CD14-positive monocyte (primary cell): Measurements from ENCODE around the gene SEL1L3. TPM values are rescaled to one million over a fixed set of nuclear protein-coding genes. Genes with fewer than 3 reads are reported as not detected.

ENCODE experiments used
- DNase-seq, 3 donors: peaks; one replicate each; pipeline ENCODE4 v3.0.0-alpha.2; 2011 to 2022
- H2AFZ ChIP-seq: 2 replicates; pipeline ENCODE4 v1.6.0; 2012; ENCODE audit warnings: mild to moderate bottlenecking, low read depth, low read length, inconsistent platforms; ENCODE audit not compliant: insufficient read depth, poor library complexity, severe bottlenecking
- H3K27ac ChIP-seq, 2 donors: 1 replicate in 1 of 2; 2 replicates in 1 of 2; pipeline ENCODE4 v1.5.1; 2012 to 2013; ENCODE audit warnings: low read length in 2 of 2, control low read depth in 1 of 2, inconsistent platforms in 1 of 2, low read depth in 1 of 2, mild to moderate bottlenecking in 1 of 2
- H3K27me3 ChIP-seq, 2 donors: one replicate each; pipeline versions ENCODE4 v1.6.0 to v1.6.1; 2011 to 2013; ENCODE audit warnings: low read length in 2 of 2; ENCODE audit not compliant: control insufficient read depth in 2 of 2, insufficient read depth in 2 of 2
- H3K36me3 ChIP-seq, 2 donors: replicated peaks in 1 of 2; 1 replicate in 1 of 2; 2 replicates in 1 of 2; pipeline versions ENCODE4 v1.5.1 to v1.6.1; 2012 to 2013; ENCODE audit warnings: low read length in 2 of 2, control low read depth in 1 of 2, inconsistent platforms in 1 of 2, mild to moderate bottlenecking in 1 of 2; ENCODE audit not compliant: insufficient read depth in 2 of 2, control insufficient read depth in 1 of 2
- H3K4me1 ChIP-seq, 2 donors: 1 replicate in 1 of 2; 2 replicates in 1 of 2; pipeline versions ENCODE4 v1.5.1 to v1.6.1; 2012 to 2013; ENCODE audit warnings: low read length in 2 of 2, control low read depth in 1 of 2, inconsistent platforms in 1 of 2, mild to moderate bottlenecking in 1 of 2, moderate library complexity in 1 of 2; ENCODE audit not compliant: insufficient read depth in 2 of 2, control insufficient read depth in 1 of 2
- H3K4me2 ChIP-seq: replicated peaks from 2 replicates; pipeline ENCODE3; 2012; ENCODE audit warnings: low read length, moderate library complexity, mild to moderate bottlenecking; ENCODE audit not compliant: poor library complexity, severe bottlenecking; ENCODE audit errors: extremely low read depth
- H3K4me3 ChIP-seq, 3 experiments: fragments of 200-600 bp in 1 of 3; sonication (generic) in 1 of 3; replicated peaks in 1 of 3; 1 replicate in 2 of 3; 2 replicates in 1 of 3; pipeline ENCODE4 v1.5.1; 2011 to 2013; ENCODE audit warnings: low read length in 3 of 3, mild to moderate bottlenecking in 3 of 3, control low read depth in 2 of 3, low read depth in 2 of 3, inconsistent platforms in 1 of 3, moderate library complexity in 1 of 3
- H3K79me2 ChIP-seq: 2 replicates; pipeline ENCODE4 v1.6.0; 2012; ENCODE audit warnings: mild to moderate bottlenecking, control low read depth, inconsistent platforms, low read length, moderate library complexity; ENCODE audit not compliant: insufficient read depth
- H3K9ac ChIP-seq: 2 replicates; pipeline ENCODE4 v1.6.0; 2017; ENCODE audit warnings: low read length, mild to moderate bottlenecking; ENCODE audit not compliant: insufficient read depth, poor library complexity, severe bottlenecking
- H3K9me3 ChIP-seq, 2 donors: replicated peaks in 1 of 2; 1 replicate in 1 of 2; 2 replicates in 1 of 2; pipeline versions ENCODE4 v1.5.1 to v1.6.1; 2012 to 2013; ENCODE audit warnings: low read length in 2 of 2, control low read depth in 1 of 2; ENCODE audit not compliant: control insufficient read depth in 1 of 2, insufficient read depth in 1 of 2
- H4K20me1 ChIP-seq: 2 replicates; pipeline ENCODE4 v1.6.0; 2012; ENCODE audit warnings: mild to moderate bottlenecking, low read length, control low read depth, moderate library complexity; ENCODE audit not compliant: insufficient read depth
- H3K27ac Mint-ChIP-seq, 7 donors: one replicate each; pipeline ENCODE4 v1.8.0; 2020; ENCODE audit warnings: mild to moderate bottlenecking in 7 of 7, mixed read lengths in 7 of 7, moderate library complexity in 6 of 7, inconsistent platforms in 2 of 7
- H3K27me3 Mint-ChIP-seq, 3 donors: one replicate each; pipeline ENCODE4 v1.8.0; 2021 to 2022; ENCODE audit warnings: low read depth in 3 of 3, mild to moderate bottlenecking in 3 of 3, mixed read lengths in 3 of 3, moderate library complexity in 3 of 3, inconsistent platforms in 1 of 3
- H3K36me3 Mint-ChIP-seq, 2 donors: one replicate each; pipeline ENCODE4 v1.8.0; 2020; ENCODE audit warnings: mixed read lengths in 2 of 2, inconsistent platforms in 1 of 2, mild to moderate bottlenecking in 1 of 2
- H3K4me1 Mint-ChIP-seq: one replicate; pipeline ENCODE4 v1.8.0; 2020; ENCODE audit warnings: mild to moderate bottlenecking, mixed read lengths
- H3K4me3 Mint-ChIP-seq, 2 donors: one replicate each; pipeline ENCODE4 v1.8.0; 2020; ENCODE audit warnings: mild to moderate bottlenecking in 2 of 2, mixed read lengths in 2 of 2, moderate library complexity in 1 of 2
- H3K9me3 Mint-ChIP-seq, 7 donors: one replicate each; pipeline ENCODE4 v1.8.0; 2020 to 2022; ENCODE audit warnings: mixed read lengths in 7 of 7, mild to moderate bottlenecking in 6 of 7, moderate library complexity in 6 of 7, inconsistent platforms in 2 of 7
- CTCF ChIP-seq: fragments of 200-600 bp; IDR thresholded peaks from one replicate; pipeline ENCODE4 v1.8.0; 2022; ENCODE audit warnings: antibody characterized with exemption, mild to moderate bottlenecking
- WGBS: methylation state at CpG from one replicate; pipeline ENCODE4 v1.1.5; 2013; ENCODE audit warnings: missing lambda C conversion rate; ENCODE audit not compliant: insufficient coverage; 5-methylcytosine and 5-hydroxymethylcytosine counted together
- intact Hi-C, 2 donors: fragments of 100-400 bp; cut with micrococcal nuclease; formaldehyde crosslinking; loops; one replicate each; pipeline versions ENCODE4 v1.15.0 to v1.15.1; 2023
- polyA plus RNA-seq, 3 donors: library from polyadenylated mRNA; depleted of rRNA in 1 of 3; unstranded in 2 of 3; stranded (reverse) in 1 of 3; fragments of 300-500 nt in 2 of 3; fragments of >200 nt in 1 of 3; fragmentation: Illumina TruSeq in 2 of 3; gene quantifications; 1 replicate in 2 of 3; 2 replicates in 1 of 3; pipeline ENCODE4 v1.2.3, GENCODE V29; 2012 to 2021

SEL1L3 gene
- polyA plus RNA-seq, 3 donors = 0.61 to 2.2 (median 1.7) TPM

- H3K36me3 ChIP-seq = no peaks in the 10 kb centered on the region
- no peaks in the 10 kb centered on the region for H3K9me3 ChIP-seq
- H3K4me1 Mint-ChIP-seq = peaks cover 37% of the 10 kb centered on the region
- peaks cover 0 to 3% (median 0%) of the 10 kb centered on the region in 7 donors for H3K9me3 Mint-ChIP-seq
- no peak overlapping the region for H3K4me3 ChIP-seq
- H3K4me1 ChIP-seq = peaks cover 34 to 38% of the 10 kb centered on the region in 2 donors
- no peak for TF ChIP-seq CTCF
- intact Hi-C loops = no loop called here
- WGBS = 100% methylated on average over 1 of the region's 9 CpGs
- no peak for DNase-seq
- no peaks in the 10 kb centered on the region for H3K27me3 Mint-ChIP-seq
- no peak overlapping the region for H3K4me2 ChIP-seq
- no peaks in the 10 kb centered on the region for H3K79me2 ChIP-seq
- H3K4me3 Mint-ChIP-seq = no peak overlapping the region
- no peaks in the 10 kb centered on the region for H3K27me3 ChIP-seq
- no peak overlapping the region for H3K27ac ChIP-seq
- H3K9ac ChIP-seq = no peak overlapping the region
- H2AFZ ChIP-seq = no peak overlapping the region
- H4K20me1 ChIP-seq = no peaks in the 10 kb centered on the region
- peak overlapping the region in 2 of 7 donors; percentile 75 to 78 for H3K27ac Mint-ChIP-seq
- H3K36me3 Mint-ChIP-seq = peaks cover 4 to 5% of the 10 kb centered on the region in 2 donors
Observed at GRCh38 chr4:25879091-25879584, 16.4 kb upstream of the SEL1L3 start.

GRCh38 chr4:25878676-25879075 is 15.9 kb upstream of the SEL1L3 start:
- TF ChIP-seq CTCF = no peak
- peak in 2 of 3 donors; percentile 36 to 39 for DNase-seq
- peaks cover 4 to 5% of the 10 kb centered on the region in 2 donors for H3K36me3 Mint-ChIP-seq
- H4K20me1 ChIP-seq = no peaks in the 10 kb centered on the region
- no peak overlapping the region for H3K4me2 ChIP-seq
- no peak overlapping the region for H3K27ac ChIP-seq
- H3K27me3 Mint-ChIP-seq = no peaks in the 10 kb centered on the region
- H3K9ac ChIP-seq = no peak overlapping the region
- H2AFZ ChIP-seq = peak overlapping the region; percentile 41
- intact Hi-C loops = no loop called here
- no peaks in the 10 kb centered on the region for H3K79me2 ChIP-seq
- H3K27me3 ChIP-seq = no peaks in the 10 kb centered on the region
- H3K9me3 ChIP-seq = no peaks in the 10 kb centered on the region
- H3K36me3 ChIP-seq = no peaks in the 10 kb centered on the region
- peaks cover 30 to 36% of the 10 kb centered on the region in 2 donors for H3K4me1 ChIP-seq
- no peak overlapping the region for H3K4me3 ChIP-seq
- peaks cover 33% of the 10 kb centered on the region for H3K4me1 Mint-ChIP-seq
- H3K9me3 Mint-ChIP-seq = peaks cover 0 to 3% (median 0%) of the 10 kb centered on the region in 7 donors
- 0% methylated on average over 3 of the region's 9 CpGs for WGBS
- no peak overlapping the region for H3K4me3 Mint-ChIP-seq
- peak overlapping the region in 2 of 7 donors; percentile 9 to 43 for H3K27ac Mint-ChIP-seq
